SK-N-MC (cell line): ENCODE data around the gene TMEM14C.
"Not testable (repeated sequence)": the region's sequence is repeated elsewhere in the genome, so short reads cannot be mapped to it uniquely, and the experiment has no call there.

Source experiments
- DNase-seq: peaks from one replicate; pipeline ENCODE4 v3.0.0-alpha.2; 2011; ENCODE audit warnings: low read depth, low spot score
- H3K27ac ChIP-seq: fragments of 200-600 bp; sonication (generic); 2 replicates; pipeline ENCODE4 v1.5.1; 2016; ENCODE audit warnings: mixed run types
- H3K36me3 ChIP-seq: fragments of 200-600 bp; sonication (generic); 2 replicates; pipeline ENCODE4 v1.6.1; 2017; ENCODE audit warnings: antibody characterized with exemption, low read length, mixed read lengths; ENCODE audit not compliant: insufficient read depth
- H3K4me3 ChIP-seq: fragments of 200-600 bp; sonication (generic); 2 replicates; pipeline ENCODE4 v1.5.1; 2016
- H3K9ac ChIP-seq: fragments of 200-600 bp; sonication (generic); 2 replicates; pipeline ENCODE4 v1.8.0; 2017; ENCODE audit warnings: mixed run types, mixed read lengths; ENCODE audit not compliant: insufficient read length
- H3K9me3 ChIP-seq: fragments of 200-600 bp; sonication (generic); 2 replicates; pipeline ENCODE4 v1.6.1; 2017; ENCODE audit warnings: low read depth, mild to moderate bottlenecking, antibody characterized with exemption, low read length, moderate library complexity, mixed read lengths
- EZH2 ChIP-seq: fragments of 200-600 bp; sonication (generic); IDR thresholded peaks from one replicate; pipeline ENCODE4 v1.6.1; 2017; ENCODE audit warnings: antibody characterized with exemption
- FOXP2 ChIP-seq: optimal IDR thresholded peaks from 2 replicates; pipeline ENCODE3; 2011; ENCODE audit warnings: mild to moderate bottlenecking, moderate library complexity; ENCODE audit not compliant: insufficient read depth; ENCODE audit errors: extremely low read length, control extremely low read depth
- POLR2AphosphoS5 ChIP-seq: IDR thresholded peaks from 2 replicates; pipeline ENCODE4 v1.6.1; 2012; ENCODE audit warnings: mild to moderate bottlenecking, low read depth, low read length, borderline replicate concordance

The TMEM14C gene

DNA sequence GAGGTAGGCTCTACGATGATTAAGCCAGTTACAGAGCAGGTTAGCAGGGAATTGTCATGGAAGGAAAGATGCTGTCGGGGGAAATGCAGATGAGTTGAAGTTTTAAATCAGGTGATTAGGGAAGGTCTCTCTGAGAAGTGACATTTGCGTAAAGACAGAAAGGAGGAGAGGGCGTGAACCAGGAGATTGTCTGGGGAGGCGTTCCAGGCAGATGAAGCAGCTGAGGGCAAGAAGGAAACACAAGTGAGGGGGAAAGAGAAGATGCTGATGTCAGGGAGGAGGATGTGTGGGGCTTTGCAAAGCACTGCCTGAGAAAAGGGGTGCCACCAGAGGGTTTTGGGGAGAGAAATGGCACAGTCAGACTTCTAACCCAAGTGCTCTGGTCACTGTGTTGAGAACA lies 22.2 kb downstream of the TMEM14C start:
- TF ChIP-seq EZH2 (no peak), POLR2AphosphoS5 (no peak)
- H3K4me3 ChIP-seq, result no peak overlapping the region
- DNase-seq, result no peak
- H3K9ac ChIP-seq, result no peak overlapping the region
- peaks cover 12% of the 10 kb centered on the region for H3K36me3 ChIP-seq
- H3K27ac ChIP-seq, result no peak overlapping the region
- no peaks in the 10 kb centered on the region for H3K9me3 ChIP-seq

- peak overlapping the region; percentile 89 for H3K9ac ChIP-seq
- H3K4me3 ChIP-seq, result peak overlapping the region; percentile 99
- no peak for DNase-seq
- H3K27ac ChIP-seq, result no peak overlapping the region
- peaks cover 27% of the 10 kb centered on the region for H3K36me3 ChIP-seq
- TF ChIP-seq FOXP2 (no peak), POLR2AphosphoS5 (no peak), EZH2 (no peak)
- no peaks in the 10 kb centered on the region for H3K9me3 ChIP-seq
Measured at GRCh38 chr6:10746915-10747250, 24.0 kb downstream of the TMEM14C start.

DNA sequence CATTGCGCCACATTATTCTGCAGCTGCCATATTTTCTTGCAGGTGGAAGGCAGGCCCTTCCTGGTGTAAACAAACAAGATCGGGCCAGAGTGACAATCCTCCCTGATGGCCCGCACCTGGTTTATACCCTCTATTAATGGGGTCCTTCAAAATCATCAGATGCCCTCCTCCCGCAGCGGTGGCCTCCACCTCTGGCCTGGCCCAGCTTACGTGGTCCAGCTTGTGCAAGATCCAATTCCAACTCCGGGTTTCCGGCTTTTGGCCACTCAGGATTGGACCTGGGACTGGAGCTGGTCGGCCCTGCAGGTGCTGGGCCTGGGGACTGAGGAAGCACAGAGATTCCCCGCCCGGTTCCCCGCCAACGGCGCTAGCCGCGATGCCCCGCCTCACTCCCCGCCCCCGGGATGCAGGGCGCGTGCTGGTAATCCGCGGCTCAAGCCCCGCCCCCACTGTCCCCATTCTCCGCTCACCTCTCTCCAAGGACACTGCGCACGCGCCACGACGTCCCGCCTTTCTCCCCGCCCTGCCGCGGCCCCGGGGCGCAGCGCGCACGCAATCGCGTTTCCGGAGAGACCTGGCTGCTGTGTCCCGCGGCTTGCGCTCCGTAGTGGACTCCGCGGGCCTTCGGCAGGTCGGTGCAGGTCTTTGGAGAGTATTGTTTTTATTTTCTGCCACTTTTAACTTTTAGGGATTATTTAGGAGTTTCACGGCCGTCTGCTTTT lies 24.5 kb downstream of the TMEM14C start, which contains the start of gene TMEM14B:
TSS of gene TMEM14B (plus strand) at position 555 of the 722 bp plus-strand sequence. CDS start 1,441 bp downstream, outside the sequence.
- Histone ChIP-seq H3K27ac (peak within 1 kb of the TSS; percentile 78), H3K4me3 (peak within 1 kb of the TSS; percentile 99), H3K36me3 (peaks cover 29% of the 10 kb centered on the region), H3K9me3 (no peaks in the 10 kb centered on the region), H3K9ac (peak within 1 kb of the TSS; percentile 99)
- DNase-seq, result peak; percentile 81
- TF ChIP-seq POLR2AphosphoS5 (peak; percentile 98), FOXP2 (peak; percentile 84), EZH2 (no peak)

DNA sequence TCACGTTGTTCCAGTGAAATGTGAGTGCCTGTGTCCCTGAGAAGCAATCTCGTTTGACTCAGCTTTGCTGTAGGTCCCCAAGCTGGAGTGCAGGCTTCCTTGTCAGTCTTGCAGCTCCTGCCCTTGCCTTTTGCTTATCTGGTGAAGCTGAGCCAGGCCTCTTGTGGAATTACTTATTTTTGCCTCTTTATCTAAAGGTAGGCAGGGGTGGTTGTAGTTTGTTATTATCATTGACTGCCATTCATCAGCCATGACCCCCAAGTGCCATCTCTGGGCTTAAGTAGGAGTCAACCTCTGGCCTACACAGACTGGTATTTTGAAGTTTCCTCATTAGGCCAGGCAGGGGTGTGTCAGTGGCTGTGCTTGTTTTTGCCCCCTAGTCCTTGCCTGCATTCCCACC lies 26.9 kb downstream of the TMEM14C start:
- peaks cover 51% of the 10 kb centered on the region for H3K36me3 ChIP-seq
- H3K4me3 ChIP-seq, result 0 out of 2 replicates have a peak overlapping the region, but pooled peaks have one; percentile 99
- H3K9ac ChIP-seq, result no peak overlapping the region

DNA sequence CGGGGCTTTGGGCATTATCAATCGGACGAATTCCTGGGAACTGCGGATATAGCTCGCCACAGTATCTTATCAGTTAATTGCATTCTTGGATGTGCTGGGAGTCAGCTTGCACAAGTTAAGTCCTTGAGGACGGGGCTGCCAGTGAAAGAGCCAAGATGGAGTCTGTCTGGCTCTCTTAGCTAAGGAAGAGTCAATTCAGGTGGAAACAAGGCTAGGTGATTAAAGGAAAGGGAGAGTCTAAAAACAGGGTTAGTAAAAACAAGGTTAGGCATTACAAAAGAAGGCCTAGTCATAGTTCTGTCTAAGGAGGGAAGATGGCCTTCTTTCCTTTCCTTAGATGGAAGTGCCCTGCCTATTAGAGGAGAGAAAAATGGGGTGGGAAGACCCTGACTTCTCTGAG lies 27.7 kb downstream of the TMEM14C start:
- not testable (repeated sequence) for H3K9ac ChIP-seq, H3K27ac ChIP-seq, H3K4me3 ChIP-seq, DNase-seq, H3K9me3 ChIP-seq
- H3K36me3 ChIP-seq, result peaks cover 59% of the 10 kb centered on the region

More for the DNA sequence above, 26.9 kb downstream of the TMEM14C start:
- no peaks in the 10 kb centered on the region for H3K9me3 ChIP-seq
- no peak for TF ChIP-seq POLR2AphosphoS5
- no peak for TF ChIP-seq EZH2
- TF ChIP-seq FOXP2, result no peak
- no peak overlapping the region for H3K27ac ChIP-seq
- no peak for DNase-seq

- not testable (repeated sequence) for H3K27ac ChIP-seq, H3K4me3 ChIP-seq, H3K9ac ChIP-seq, H3K9me3 ChIP-seq, DNase-seq
- H3K36me3 ChIP-seq, result peaks cover 71% of the 10 kb centered on the region
Measured at GRCh38 chr6:10751757-10752156, 28.9 kb downstream of the TMEM14C start.

DNA sequence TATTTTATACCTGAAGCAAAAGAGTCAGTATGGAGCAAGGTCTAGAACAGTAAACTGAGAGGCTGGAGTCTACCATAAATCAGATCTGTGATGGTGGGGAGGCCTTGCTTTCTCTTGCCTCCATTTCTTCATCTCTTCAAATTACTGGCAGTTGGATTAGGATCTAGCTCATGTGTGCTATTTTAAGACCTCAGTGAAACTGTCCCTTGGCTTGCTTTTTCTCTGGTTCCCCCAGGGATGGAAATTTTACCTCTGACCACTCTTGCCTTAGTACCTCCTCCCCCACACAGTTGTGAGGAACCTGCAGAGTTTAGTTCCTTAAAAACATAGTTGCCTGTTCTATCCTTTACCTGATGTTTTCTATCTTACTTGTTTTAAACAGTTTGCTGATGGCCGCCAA lies 33.2 kb downstream of the TMEM14C start:
- DNase-seq, result no peak
- Histone ChIP-seq H3K9ac (no peak overlapping the region), H3K27ac (no peak overlapping the region), H3K9me3 (no peaks in the 10 kb centered on the region), H3K36me3 (peaks cover 80% of the 10 kb centered on the region), H3K4me3 (no peak overlapping the region)
- TF ChIP-seq EZH2 (no peak), FOXP2 (no peak), POLR2AphosphoS5 (no peak)

DNA sequence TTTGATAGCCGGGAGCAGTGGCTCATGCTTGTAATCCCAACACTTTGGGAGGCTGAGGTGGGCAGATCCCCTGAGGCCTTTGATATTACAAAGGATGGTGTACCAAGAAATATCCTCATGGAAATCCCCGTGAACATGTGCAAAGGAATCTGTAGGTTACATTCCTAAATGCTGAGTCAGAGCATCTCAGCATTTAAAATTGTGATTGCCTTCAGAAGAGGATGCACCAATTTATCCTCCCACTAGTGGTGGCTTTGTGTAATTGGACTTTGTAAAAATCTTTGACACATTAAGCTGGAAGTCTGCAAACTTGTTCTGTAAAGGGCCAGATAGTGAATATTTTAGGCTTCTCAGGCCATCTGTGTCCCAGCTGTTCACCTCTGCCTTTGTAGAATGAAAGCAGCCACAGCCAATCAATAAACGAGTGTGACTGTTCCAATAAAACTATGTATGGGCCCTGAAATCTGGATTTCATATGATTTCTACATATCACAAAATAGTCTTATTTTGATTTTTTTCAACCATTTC lies 36.5 kb downstream of the TMEM14C start:
- no peak for TF ChIP-seq EZH2
- TF ChIP-seq POLR2AphosphoS5, result no peak
- TF ChIP-seq FOXP2, result no peak
- Histone ChIP-seq H3K4me3 (no peak overlapping the region), H3K27ac (no peak overlapping the region)

DNA sequence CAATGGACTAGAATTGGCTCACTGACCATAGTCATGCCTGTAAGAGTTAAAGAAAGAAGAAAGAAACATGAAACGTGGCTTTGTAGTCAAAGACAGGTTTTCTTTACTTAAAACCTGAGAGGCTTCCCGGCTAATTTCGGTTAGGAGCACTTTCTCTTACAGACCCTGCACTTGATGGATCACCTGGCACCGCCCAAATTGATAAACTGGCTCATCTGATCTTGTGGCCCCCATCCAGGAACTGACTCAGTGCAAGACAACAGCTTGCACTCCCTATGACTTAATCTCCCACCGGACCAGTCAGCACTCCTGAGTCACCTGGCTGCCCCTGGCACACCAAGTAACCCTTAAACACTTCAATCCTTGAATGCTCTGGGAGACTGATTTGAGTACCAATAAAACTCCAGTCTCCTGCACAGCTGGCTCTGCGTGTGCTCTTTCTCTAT lies 37.0 kb downstream of the TMEM14C start:
- no peak overlapping the region for H3K27ac ChIP-seq
- no peaks in the 10 kb centered on the region for H3K9me3 ChIP-seq
- no peak overlapping the region for H3K4me3 ChIP-seq
- H3K36me3 ChIP-seq, result peaks cover 52% of the 10 kb centered on the region
- TF ChIP-seq EZH2 (no peak), FOXP2 (no peak), POLR2AphosphoS5 (no peak)
- DNase-seq, result no peak
- no peak overlapping the region for H3K9ac ChIP-seq

More for the DNA sequence above, 36.5 kb downstream of the TMEM14C start:
- no peaks in the 10 kb centered on the region for H3K9me3 ChIP-seq
- DNase-seq, result peak; percentile 8
- H3K36me3 ChIP-seq, result peaks cover 57% of the 10 kb centered on the region
- H3K9ac ChIP-seq, result no peak overlapping the region

DNA sequence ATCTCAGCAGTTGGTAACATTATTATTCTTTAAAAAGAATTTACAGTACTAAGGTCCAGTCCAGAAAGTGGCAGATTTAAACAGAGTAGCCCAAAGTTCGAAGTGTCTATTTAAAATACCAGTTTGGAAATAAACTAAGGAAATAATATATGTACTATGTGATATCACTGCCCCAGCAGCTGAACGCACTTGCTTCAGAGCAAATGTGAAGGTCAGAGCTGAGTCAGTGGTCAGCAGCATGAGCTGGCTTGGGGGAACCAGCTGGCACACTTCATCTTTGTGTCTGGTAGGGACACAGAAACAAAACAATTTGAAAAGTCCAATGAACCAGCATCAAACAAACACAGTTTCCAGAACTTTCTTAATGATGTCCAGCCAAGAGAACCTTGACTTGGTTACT lies 40.1 kb downstream of the TMEM14C start:
- TF ChIP-seq FOXP2 (no peak), EZH2 (no peak), POLR2AphosphoS5 (no peak)
- Histone ChIP-seq H3K36me3 (peaks cover 21% of the 10 kb centered on the region), H3K9me3 (no peaks in the 10 kb centered on the region), H3K4me3 (no peak overlapping the region), H3K9ac (no peak overlapping the region), H3K27ac (no peak overlapping the region)
- DNase-seq, result no peak
